Measurements from ENCODE around the gene GRIP2. TPM values are rescaled to one million over a fixed set of nuclear protein-coding genes. Genes with fewer than 3 reads are reported as not detected.

The GRIP2 gene
- polyA plus RNA-seq, 1 donor from 2014 or later = 8.6 TPM

DNA sequence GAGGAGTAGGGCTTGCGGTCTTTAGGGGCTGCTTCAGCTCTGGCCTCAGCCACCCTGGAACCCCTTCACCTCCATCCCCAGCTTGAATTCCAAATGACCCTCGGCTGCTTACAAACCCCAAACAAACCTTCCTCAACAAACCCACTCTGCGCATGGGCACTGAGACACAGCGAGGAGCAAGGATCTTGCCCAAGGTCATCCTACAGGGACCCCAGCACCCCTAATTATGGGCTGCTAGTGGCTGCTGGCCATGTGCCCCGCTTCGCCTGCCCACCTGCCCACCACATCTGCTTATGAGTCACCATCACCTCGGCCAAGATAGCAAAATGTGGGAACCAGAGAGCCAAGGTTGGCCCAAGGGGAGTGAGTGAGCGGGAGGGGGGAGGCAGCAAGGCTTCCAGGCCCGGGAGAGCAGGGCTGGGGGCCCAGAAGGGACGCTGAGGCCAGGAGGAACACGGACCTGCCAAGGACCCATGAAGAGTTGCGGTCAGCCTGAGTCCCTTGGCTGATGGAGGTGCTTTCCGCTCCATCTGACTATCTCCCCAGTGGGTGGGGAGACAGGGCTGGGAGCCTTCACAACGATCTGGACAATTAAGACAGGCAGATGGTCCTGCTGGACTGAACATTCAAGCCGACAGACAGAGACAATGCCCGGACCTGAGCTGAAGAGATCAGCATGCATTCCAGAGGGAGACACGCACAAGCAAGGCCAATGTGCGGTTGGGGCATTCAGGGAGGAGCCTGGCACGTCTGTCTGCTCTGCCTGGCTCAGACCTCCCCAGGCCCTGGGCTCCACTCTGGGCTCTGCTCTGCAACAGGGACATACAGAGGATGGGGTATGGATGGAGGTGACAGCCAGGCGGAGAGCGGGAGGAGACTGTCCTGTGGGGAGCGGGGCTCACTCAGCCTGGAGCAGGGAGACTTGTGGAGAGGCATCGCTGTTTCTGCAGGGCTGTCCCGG is 10.8 kb upstream of the GRIP2 start:
- Histone ChIP-seq H3K4me3 (ENCODE audit: low read length) (no peak overlapping the region), H3K36me3 (ENCODE audit: insufficient read depth, low read length) (no peaks in the 10 kb centered on the region), H3F3A (ENCODE audit: insufficient read depth, low read length, poor library complexity, severe bottlenecking) (no peaks in the 10 kb centered on the region), H3K4me2 (ENCODE audit: low read length) (no peak overlapping the region), H3K27ac (ENCODE audit: low read length) (no peak overlapping the region), H3K9ac (ENCODE audit: low read length) (no peak overlapping the region), H3K27me3 (ENCODE audit: insufficient read depth, low read depth, low read length) (no peaks in the 10 kb centered on the region), H4K20me1 (ENCODE audit: insufficient read depth) (no peaks in the 10 kb centered on the region), H2AFZ (ENCODE audit: low read depth, low read length) (no peak overlapping the region), H3K9me2 (ENCODE audit: insufficient read depth, low read length) (no peaks in the 10 kb centered on the region), H3K79me2 (replicated peaks; ENCODE audit: insufficient read depth, low read length) (no peaks in the 10 kb centered on the region), H3K9me3 (ENCODE audit: low read length) (no peaks in the 10 kb centered on the region)
- no peak for TF ChIP-seq SMC3 (conservative IDR thresholded peaks at IDR 0.05; ENCODE audit: poor library complexity)
- no peak for TF ChIP-seq MXI1 (conservative IDR thresholded peaks at IDR 0.05; ENCODE audit: poor library complexity, severe bottlenecking)
- TF ChIP-seq, protein P1, sequence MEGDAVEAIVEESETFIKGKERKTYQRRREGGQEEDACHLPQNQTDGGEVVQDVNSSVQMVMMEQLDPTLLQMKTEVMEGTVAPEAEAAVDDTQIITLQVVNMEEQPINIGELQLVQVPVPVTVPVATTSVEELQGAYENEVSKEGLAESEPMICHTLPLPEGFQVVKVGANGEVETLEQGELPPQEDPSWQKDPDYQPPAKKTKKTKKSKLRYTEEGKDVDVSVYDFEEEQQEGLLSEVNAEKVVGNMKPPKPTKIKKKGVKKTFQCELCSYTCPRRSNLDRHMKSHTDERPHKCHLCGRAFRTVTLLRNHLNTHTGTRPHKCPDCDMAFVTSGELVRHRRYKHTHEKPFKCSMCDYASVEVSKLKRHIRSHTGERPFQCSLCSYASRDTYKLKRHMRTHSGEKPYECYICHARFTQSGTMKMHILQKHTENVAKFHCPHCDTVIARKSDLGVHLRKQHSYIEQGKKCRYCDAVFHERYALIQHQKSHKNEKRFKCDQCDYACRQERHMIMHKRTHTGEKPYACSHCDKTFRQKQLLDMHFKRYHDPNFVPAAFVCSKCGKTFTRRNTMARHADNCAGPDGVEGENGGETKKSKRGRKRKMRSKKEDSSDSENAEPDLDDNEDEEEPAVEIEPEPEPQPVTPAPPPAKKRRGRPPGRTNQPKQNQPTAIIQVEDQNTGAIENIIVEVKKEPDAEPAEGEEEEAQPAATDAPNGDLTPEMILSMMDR (IDR thresholded peaks at IDR 0.05; ENCODE audit: poor library complexity, severe bottlenecking) = no peak
- no peak for TF ChIP-seq RAD21 (conservative IDR thresholded peaks at IDR 0.05)
- no peak for TF ChIP-seq EP300 (conservative IDR thresholded peaks at IDR 0.05; ENCODE audit: poor library complexity, severe bottlenecking)
- TF ChIP-seq EZH2 (IDR thresholded peaks at IDR 0.05; ENCODE audit: borderline replicate concordance, insufficient read depth, low read length, poor library complexity, severe bottlenecking) = no peak
- TF ChIP-seq, protein P2, sequence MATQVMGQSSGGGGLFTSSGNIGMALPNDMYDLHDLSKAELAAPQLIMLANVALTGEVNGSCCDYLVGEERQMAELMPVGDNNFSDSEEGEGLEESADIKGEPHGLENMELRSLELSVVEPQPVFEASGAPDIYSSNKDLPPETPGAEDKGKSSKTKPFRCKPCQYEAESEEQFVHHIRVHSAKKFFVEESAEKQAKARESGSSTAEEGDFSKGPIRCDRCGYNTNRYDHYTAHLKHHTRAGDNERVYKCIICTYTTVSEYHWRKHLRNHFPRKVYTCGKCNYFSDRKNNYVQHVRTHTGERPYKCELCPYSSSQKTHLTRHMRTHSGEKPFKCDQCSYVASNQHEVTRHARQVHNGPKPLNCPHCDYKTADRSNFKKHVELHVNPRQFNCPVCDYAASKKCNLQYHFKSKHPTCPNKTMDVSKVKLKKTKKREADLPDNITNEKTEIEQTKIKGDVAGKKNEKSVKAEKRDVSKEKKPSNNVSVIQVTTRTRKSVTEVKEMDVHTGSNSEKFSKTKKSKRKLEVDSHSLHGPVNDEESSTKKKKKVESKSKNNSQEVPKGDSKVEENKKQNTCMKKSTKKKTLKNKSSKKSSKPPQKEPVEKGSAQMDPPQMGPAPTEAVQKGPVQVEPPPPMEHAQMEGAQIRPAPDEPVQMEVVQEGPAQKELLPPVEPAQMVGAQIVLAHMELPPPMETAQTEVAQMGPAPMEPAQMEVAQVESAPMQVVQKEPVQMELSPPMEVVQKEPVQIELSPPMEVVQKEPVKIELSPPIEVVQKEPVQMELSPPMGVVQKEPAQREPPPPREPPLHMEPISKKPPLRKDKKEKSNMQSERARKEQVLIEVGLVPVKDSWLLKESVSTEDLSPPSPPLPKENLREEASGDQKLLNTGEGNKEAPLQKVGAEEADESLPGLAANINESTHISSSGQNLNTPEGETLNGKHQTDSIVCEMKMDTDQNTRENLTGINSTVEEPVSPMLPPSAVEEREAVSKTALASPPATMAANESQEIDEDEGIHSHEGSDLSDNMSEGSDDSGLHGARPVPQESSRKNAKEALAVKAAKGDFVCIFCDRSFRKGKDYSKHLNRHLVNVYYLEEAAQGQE (IDR thresholded peaks at IDR 0.05; ENCODE audit: borderline replicate concordance) = no peak
- TF ChIP-seq POLR2AphosphoS5 (IDR thresholded peaks at IDR 0.05) = no peak
- no peak for TF ChIP-seq TAF1 (IDR thresholded peaks at IDR 0.05; ENCODE audit: low read depth)

DNA sequence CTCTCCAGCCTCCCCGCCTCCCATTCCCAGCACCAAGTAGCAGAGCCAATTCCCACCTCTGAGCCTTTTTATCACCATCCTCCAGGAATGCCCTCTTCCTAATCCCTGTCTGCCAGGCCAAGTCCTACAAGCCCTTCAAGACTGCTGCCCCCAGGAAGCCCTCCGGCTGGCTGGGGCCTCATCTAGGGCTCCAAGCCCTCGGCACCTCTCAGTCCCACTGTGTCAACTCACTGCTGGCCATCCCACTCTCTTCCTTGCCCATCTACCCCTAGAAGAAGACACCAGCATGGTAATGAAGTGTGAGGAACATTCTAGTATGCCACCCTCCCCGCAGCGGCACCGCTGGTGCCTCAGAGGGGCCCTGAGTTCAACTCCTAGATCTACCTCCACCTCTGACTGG is 10.0 kb upstream of the GRIP2 start:
- Histone ChIP-seq H3K9me3 (ENCODE audit: low read length) (no peaks in the 10 kb centered on the region), H3K9ac (ENCODE audit: low read length) (no peak overlapping the region), H3K4me3 (ENCODE audit: low read length) (no peak overlapping the region), H3K9me2 (ENCODE audit: insufficient read depth, low read length) (no peaks in the 10 kb centered on the region), H3K4me2 (ENCODE audit: low read length) (no peak overlapping the region), H3K27me3 (ENCODE audit: insufficient read depth, low read depth, low read length) (no peaks in the 10 kb centered on the region), H3K27ac (ENCODE audit: low read length) (no peak overlapping the region), H3F3A (ENCODE audit: insufficient read depth, low read length, poor library complexity, severe bottlenecking) (no peaks in the 10 kb centered on the region), H3K79me2 (replicated peaks; ENCODE audit: insufficient read depth, low read length) (no peaks in the 10 kb centered on the region), H4K20me1 (ENCODE audit: insufficient read depth) (no peaks in the 10 kb centered on the region), H2AFZ (ENCODE audit: low read depth, low read length) (no peak overlapping the region), H3K36me3 (ENCODE audit: insufficient read depth, low read length) (no peaks in the 10 kb centered on the region)
- TF ChIP-seq RAD21 (conservative IDR thresholded peaks at IDR 0.05) (no peak), TAF1 (IDR thresholded peaks at IDR 0.05; ENCODE audit: low read depth) (no peak), EP300 (conservative IDR thresholded peaks at IDR 0.05; ENCODE audit: poor library complexity, severe bottlenecking) (no peak), EZH2 (IDR thresholded peaks at IDR 0.05; ENCODE audit: borderline replicate concordance, insufficient read depth, low read length, poor library complexity, severe bottlenecking) (no peak), POLR2AphosphoS5 (IDR thresholded peaks at IDR 0.05) (no peak), MXI1 (conservative IDR thresholded peaks at IDR 0.05; ENCODE audit: poor library complexity, severe bottlenecking) (no peak), SMC3 (conservative IDR thresholded peaks at IDR 0.05; ENCODE audit: poor library complexity) (no peak)
- TF ChIP-seq, protein P1 (IDR thresholded peaks at IDR 0.05; ENCODE audit: poor library complexity, severe bottlenecking) = no peak
- TF ChIP-seq, protein P2 (IDR thresholded peaks at IDR 0.05; ENCODE audit: borderline replicate concordance) = no peak
